Neural progenitor cell (in vitro differentiated cells): ENCODE data around the gene KRT40.

Source experiments
- EZH2 ChIP-seq: fragments of 200-600 bp; sonication (generic); IDR thresholded peaks from 2 replicates; pipeline ENCODE4 v1.6.1; 2017; ENCODE audit warnings: antibody characterized with exemption, mild to moderate bottlenecking, moderate library complexity
- TF ChIP-seq, protein P1 (sequence below): fragments of 200-600 bp; sonication (generic); IDR thresholded peaks from 2 replicates; pipeline ENCODE4 v1.5.1; 2017; ENCODE audit warnings: antibody characterized with exemption, mild to moderate bottlenecking

DNA sequence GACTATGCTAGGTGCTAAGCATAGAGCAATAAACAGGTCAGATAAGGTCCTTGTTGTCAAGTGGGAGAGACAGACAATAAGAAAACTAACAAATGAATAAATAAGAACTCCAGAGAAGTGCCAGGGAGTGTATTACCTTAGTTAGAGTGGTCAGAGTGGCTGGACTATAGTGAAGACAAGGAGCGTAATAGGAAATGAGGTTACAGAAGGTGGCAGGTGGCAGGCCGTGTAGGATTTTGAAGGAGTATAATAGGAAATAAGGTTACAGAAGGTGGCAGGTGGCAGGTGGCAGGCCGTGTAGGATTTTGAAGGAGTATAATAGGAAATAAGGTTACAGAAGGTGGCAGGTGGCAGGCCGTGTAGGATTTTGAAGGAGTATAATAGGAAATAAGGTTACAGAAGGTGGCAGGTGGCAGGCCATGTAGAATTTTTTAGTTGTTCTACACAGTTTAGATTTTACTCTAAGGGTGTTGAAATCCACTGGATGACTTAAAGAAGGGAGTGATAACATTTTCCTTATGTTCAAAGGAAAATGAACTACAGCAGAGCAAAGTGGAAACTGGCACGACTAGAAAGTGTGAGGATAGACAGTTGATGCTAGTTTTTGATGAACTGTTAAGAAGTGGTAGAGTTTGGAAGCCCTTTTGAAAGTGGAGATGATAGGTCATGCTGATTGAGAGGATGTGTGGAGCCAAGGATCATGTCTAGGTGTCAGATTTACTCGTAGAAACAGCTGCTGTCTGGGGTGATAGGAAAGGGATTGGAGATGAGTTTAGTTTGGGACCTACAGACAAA lies 28.4 kb upstream of the KRT40 start:
- TF ChIP-seq, protein P1, sequence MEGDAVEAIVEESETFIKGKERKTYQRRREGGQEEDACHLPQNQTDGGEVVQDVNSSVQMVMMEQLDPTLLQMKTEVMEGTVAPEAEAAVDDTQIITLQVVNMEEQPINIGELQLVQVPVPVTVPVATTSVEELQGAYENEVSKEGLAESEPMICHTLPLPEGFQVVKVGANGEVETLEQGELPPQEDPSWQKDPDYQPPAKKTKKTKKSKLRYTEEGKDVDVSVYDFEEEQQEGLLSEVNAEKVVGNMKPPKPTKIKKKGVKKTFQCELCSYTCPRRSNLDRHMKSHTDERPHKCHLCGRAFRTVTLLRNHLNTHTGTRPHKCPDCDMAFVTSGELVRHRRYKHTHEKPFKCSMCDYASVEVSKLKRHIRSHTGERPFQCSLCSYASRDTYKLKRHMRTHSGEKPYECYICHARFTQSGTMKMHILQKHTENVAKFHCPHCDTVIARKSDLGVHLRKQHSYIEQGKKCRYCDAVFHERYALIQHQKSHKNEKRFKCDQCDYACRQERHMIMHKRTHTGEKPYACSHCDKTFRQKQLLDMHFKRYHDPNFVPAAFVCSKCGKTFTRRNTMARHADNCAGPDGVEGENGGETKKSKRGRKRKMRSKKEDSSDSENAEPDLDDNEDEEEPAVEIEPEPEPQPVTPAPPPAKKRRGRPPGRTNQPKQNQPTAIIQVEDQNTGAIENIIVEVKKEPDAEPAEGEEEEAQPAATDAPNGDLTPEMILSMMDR: no peak
- no peak for TF ChIP-seq EZH2
